Osteoblast (primary cell): ENCODE data around the gene VSIG10L2. TPM values are rescaled to one million over a fixed set of nuclear protein-coding genes. Genes with fewer than 3 reads are reported as not detected.

Experiments
- DNase-seq: peaks from one replicate; pipeline ENCODE4 v3.0.0; 2011; ENCODE audit warnings: low spot score, mixed read lengths; ENCODE audit not compliant: insufficient read length; ENCODE audit errors: missing footprints
- H2AFZ ChIP-seq: 2 replicates; pipeline ENCODE4 v1.6.0; 2011; ENCODE audit warnings: mild to moderate bottlenecking, low read length
- H3K27ac ChIP-seq: 2 replicates; pipeline ENCODE4 v1.5.1; 2011; ENCODE audit warnings: mild to moderate bottlenecking, low read depth, low read length, moderate library complexity
- H3K27me3 ChIP-seq: 2 replicates; pipeline ENCODE4 v1.6.0; 2012; ENCODE audit warnings: mild to moderate bottlenecking, control low read depth, inconsistent platforms, low read length, moderate library complexity; ENCODE audit not compliant: insufficient read depth
- H3K36me3 ChIP-seq: 2 replicates; pipeline ENCODE4 v1.5.1; 2011; ENCODE audit warnings: mild to moderate bottlenecking, low read length, control low read depth, moderate library complexity; ENCODE audit not compliant: insufficient read depth
- H3K4me1 ChIP-seq: 2 replicates; pipeline ENCODE4 v1.5.1; 2011; ENCODE audit warnings: mild to moderate bottlenecking, low read length, control low read depth, moderate library complexity; ENCODE audit not compliant: insufficient read depth
- H3K4me2 ChIP-seq: 2 replicates; pipeline ENCODE4 v1.6.0; 2011; ENCODE audit warnings: mild to moderate bottlenecking, low read length; ENCODE audit not compliant: insufficient read depth
- H3K4me3 ChIP-seq: fragments of 200-600 bp; sonication (generic); 3 replicates; pipeline ENCODE4 v1.5.1; 2012; ENCODE audit warnings: mild to moderate bottlenecking, low read length, inconsistent platforms; ENCODE audit not compliant: insufficient read depth
- H3K79me2 ChIP-seq: 2 replicates; pipeline ENCODE4 v1.6.0; 2012; ENCODE audit warnings: mild to moderate bottlenecking, low read length, control low read depth, inconsistent platforms; ENCODE audit not compliant: insufficient read depth
- H3K9me3 ChIP-seq: 2 replicates; pipeline ENCODE4 v1.5.1; 2011; ENCODE audit warnings: low read depth, low read length, control low read depth
- H4K20me1 ChIP-seq: 2 replicates; pipeline ENCODE4 v1.6.0; 2012; ENCODE audit warnings: mild to moderate bottlenecking, low read length, control low read depth; ENCODE audit not compliant: insufficient read depth
- total RNA-seq: library from RNA; depleted of rRNA; stranded (reverse); fragments of >200 nt; gene quantifications from 2 replicates; pipeline ENCODE4 v1.2.3, GENCODE V29; 2012
- TF ChIP-seq, protein P1 (sequence below): IDR thresholded peaks from 2 replicates; pipeline ENCODE4 v1.5.1; 2011; ENCODE audit warnings: mild to moderate bottlenecking, low read depth, low read length, moderate library complexity; ENCODE audit errors: extremely low read depth

The VSIG10L2 gene
- total RNA-seq, 1 donor: not detected

DNA sequence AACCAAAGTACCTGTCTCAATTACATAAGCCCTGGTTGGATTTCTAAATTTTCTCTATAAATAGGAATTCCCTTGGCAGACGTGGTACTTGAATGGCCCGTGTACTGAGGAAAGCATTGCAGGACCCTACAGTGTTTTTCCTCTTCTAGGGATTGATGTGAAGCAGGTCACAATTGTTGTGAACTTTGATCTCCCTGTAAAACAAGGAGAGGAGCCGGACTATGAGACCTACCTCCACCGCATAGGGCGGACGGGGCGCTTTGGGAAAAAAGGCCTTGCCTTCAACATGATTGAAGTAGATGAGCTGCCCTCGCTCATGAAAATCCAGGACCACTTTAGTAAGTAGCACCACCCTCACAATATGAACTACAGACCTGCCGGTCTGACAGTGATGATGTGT, 24.8 kb upstream of the VSIG10L2 start:
- Histone ChIP-seq H4K20me1 (no peaks in the 10 kb centered on the region), H3K4me1 (no peaks in the 10 kb centered on the region), H3K4me3 (no peak overlapping the region), H3K27me3 (peaks cover 52% of the 10 kb centered on the region), H3K36me3 (no peaks in the 10 kb centered on the region), H2AFZ (no peak overlapping the region), H3K27ac (no peak overlapping the region), H3K79me2 (no peaks in the 10 kb centered on the region), H3K4me2 (no peak overlapping the region), H3K9me3 (no peaks in the 10 kb centered on the region)
- no peak for DNase-seq
- TF ChIP-seq, protein P1, sequence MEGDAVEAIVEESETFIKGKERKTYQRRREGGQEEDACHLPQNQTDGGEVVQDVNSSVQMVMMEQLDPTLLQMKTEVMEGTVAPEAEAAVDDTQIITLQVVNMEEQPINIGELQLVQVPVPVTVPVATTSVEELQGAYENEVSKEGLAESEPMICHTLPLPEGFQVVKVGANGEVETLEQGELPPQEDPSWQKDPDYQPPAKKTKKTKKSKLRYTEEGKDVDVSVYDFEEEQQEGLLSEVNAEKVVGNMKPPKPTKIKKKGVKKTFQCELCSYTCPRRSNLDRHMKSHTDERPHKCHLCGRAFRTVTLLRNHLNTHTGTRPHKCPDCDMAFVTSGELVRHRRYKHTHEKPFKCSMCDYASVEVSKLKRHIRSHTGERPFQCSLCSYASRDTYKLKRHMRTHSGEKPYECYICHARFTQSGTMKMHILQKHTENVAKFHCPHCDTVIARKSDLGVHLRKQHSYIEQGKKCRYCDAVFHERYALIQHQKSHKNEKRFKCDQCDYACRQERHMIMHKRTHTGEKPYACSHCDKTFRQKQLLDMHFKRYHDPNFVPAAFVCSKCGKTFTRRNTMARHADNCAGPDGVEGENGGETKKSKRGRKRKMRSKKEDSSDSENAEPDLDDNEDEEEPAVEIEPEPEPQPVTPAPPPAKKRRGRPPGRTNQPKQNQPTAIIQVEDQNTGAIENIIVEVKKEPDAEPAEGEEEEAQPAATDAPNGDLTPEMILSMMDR: no peak

DNA sequence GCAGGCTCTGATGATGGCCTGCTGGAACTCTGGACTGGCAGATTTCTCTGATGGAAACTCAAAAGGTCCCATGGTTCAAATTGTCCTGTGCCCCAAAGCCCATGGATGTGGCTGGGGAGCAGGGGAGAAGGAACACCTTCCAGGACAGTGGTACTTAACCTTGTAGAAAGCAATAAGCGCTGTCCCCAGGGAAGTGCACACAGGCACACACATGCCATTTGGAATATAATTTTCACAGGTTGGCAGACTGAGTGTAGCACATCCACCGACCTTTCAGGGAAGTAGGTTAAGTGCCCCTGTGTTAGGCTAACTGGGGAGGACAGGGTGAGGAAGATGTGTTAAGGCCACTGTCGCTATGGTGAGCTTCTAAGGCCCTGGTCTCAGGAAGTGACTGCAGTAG, 23.7 kb upstream of the VSIG10L2 start:
- Histone ChIP-seq H3K4me1 (no peaks in the 10 kb centered on the region), H3K4me3 (no peak overlapping the region), H3K36me3 (no peaks in the 10 kb centered on the region), H2AFZ (no peak overlapping the region), H3K9me3 (no peaks in the 10 kb centered on the region), H3K27ac (no peak overlapping the region), H4K20me1 (no peaks in the 10 kb centered on the region), H3K4me2 (no peak overlapping the region), H3K79me2 (no peaks in the 10 kb centered on the region), H3K27me3 (peaks cover 51% of the 10 kb centered on the region)
- DNase-seq: no peak
- TF ChIP-seq, protein P1: no peak

DNA sequence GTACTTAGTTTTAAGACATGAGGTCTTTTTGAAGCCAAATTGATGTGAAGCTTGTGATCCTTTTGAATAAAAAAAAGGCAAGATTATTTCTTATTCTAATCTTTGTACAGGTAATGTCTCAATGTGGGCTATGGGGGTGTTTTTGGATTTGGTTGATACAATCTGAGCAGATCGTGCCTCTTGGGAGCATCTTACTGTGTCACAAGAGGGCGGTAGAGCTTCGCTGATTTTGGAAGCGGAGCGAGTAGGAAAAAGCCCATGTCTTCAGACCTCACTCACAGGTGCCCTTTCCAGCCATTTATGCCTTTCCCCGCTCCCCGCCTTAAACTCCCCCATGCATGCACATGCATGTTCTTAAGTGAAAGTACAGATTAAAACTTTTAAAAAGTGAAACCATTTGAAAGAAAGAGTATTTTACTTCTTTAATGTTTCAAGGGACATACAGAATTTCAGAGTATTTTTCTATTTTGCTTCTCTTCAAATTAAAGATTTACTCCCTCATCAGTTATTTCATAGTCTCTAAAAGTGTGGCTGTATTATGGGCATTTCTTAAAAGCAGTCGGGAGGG, 22.7 kb upstream of the VSIG10L2 start:
- Histone ChIP-seq H3K4me1 (no peaks in the 10 kb centered on the region), H3K27ac (no peak overlapping the region), H2AFZ (no peak overlapping the region), H4K20me1 (no peaks in the 10 kb centered on the region), H3K36me3 (no peaks in the 10 kb centered on the region), H3K4me3 (no peak overlapping the region), H3K27me3 (peaks cover 49% of the 10 kb centered on the region), H3K79me2 (no peaks in the 10 kb centered on the region), H3K9me3 (no peaks in the 10 kb centered on the region), H3K4me2 (no peak overlapping the region)
- TF ChIP-seq, protein P1: peak; percentile 87
- DNase-seq: peak; percentile 76

DNA sequence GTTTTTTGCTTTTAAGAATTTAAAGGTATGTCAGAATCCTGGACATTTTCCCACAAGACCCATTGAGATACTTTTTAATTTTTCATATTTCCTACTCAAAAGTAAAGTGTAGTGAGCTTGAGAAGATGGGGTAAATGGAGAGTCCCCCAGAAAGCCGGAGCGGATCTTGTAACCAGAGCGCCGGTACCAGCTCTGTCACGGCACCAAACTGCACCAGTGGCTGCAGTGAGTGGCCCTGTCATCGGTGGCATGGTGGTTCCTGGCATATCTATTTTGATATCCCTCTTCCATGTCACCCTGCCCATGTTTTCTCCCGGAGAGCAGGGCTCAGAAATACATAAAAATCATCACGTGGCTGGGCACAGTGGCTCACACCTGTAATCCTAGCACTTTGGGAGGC, 22.2 kb upstream of the VSIG10L2 start:
- no peak overlapping the region for H3K4me2 ChIP-seq
- H3K27me3 ChIP-seq: peaks cover 44% of the 10 kb centered on the region
- no peak overlapping the region for H3K27ac ChIP-seq
- DNase-seq: no peak
- H2AFZ ChIP-seq: no peak overlapping the region
- H3K9me3 ChIP-seq: no peaks in the 10 kb centered on the region
- H3K4me3 ChIP-seq: no peak overlapping the region
- H3K79me2 ChIP-seq: no peaks in the 10 kb centered on the region
- H3K36me3 ChIP-seq: no peaks in the 10 kb centered on the region
- H3K4me1 ChIP-seq: no peaks in the 10 kb centered on the region
- TF ChIP-seq, protein P1: no peak
- H4K20me1 ChIP-seq: no peaks in the 10 kb centered on the region
